ENCODE measurements around the gene TIMP2. TPM values are rescaled to one million over a fixed set of nuclear protein-coding genes. Genes with fewer than 3 reads are reported as not detected.

Gene TIMP2
- total and polyA plus RNA-seq, 2 of the 13 experiments (the other 11 are each of a cell fraction or from before 2014, with no cell fraction given): 3.8 to 8.5 TPM

GRCh38 chr17:78805301-78805700 is 119.9 kb downstream of the TIMP2 start:
- no peak overlapping the region for H3K9ac ChIP-seq (ENCODE audit: insufficient read depth, low read depth, low read length)
- no peak overlapping the region for H3K4me3 ChIP-seq (replicated peaks in 1 of 3; ENCODE audit: insufficient read depth in 1 of 3, low read depth in 2 of 3, low read length in 3 of 3)
- in situ Hi-C loops (cut with HindIII; ENCODE audit: extremely low pct_ligation_motif_present, low pct_unique_long_range_greater_than_20kb) (no loop called here), intact Hi-C loops (cut with micrococcal nuclease; ENCODE audit: unreplicated experiment) (no loop called here)
- H3K27me3 ChIP-seq (ENCODE audit: control insufficient read depth in 1 of 2, insufficient read depth in 2 of 2, low read length in 2 of 2): no peaks in the 10 kb centered on the region
- H4K20me1 ChIP-seq (ENCODE audit: insufficient read depth, low read length): no peaks in the 10 kb centered on the region
- no peak overlapping the region for H3K4me2 ChIP-seq (ENCODE audit: low read depth, low read length)
- ATAC-seq: no peak
- no peak overlapping the region for H3K27ac ChIP-seq (ENCODE audit: extremely low read length, insufficient read depth, low read length)
- no peak for TF ChIP-seq SSRP1 (CRISPR knock-in tag; IDR thresholded peaks at IDR 0.05)
- TF ChIP-seq AGO2 (optimal IDR thresholded peaks at IDR 0.05; ENCODE audit: low read depth, low read length): peak; percentile 40
- no peak for TF ChIP-seq NAIF1 (CRISPR knock-in tag; IDR thresholded peaks at IDR 0.05; ENCODE audit: borderline replicate concordance)
- no TSS peak for BruUV-seq (replicated peaks)
- no peaks in the 10 kb centered on the region for H3K79me2 ChIP-seq (ENCODE audit: insufficient read depth, low read length)
- H3K4me1 ChIP-seq (ENCODE audit: insufficient read depth, low read length): no peaks in the 10 kb centered on the region
- WGBS (ENCODE audit: low lambda C conversion rate): 95% methylated on average over 14 of the region's 14 CpGs
- H3K9me3 ChIP-seq (ENCODE audit: low read length): no peaks in the 10 kb centered on the region
- H3K36me3 ChIP-seq (replicated peaks in 1 of 2; ENCODE audit: control insufficient read depth in 1 of 2, insufficient read depth in 2 of 2, low read length in 2 of 2): peaks cover 68 to 89% of the 10 kb centered on the region in 2 experiments
- no peak for FAIRE-seq
- ChIA-PET CTCF (ENCODE audit: low intra/inter-chr PET ratio, low total read pairs) (no interaction called here), POLR2A (no interaction called here)
- H2AFZ ChIP-seq (ENCODE audit: low read length): no peak overlapping the region
- DNase-seq (ENCODE audit: low spot score): no peak

GRCh38 chr17:78804777-78805176 is 120.4 kb downstream of the TIMP2 start:
- no peak overlapping the region for H2AFZ ChIP-seq (ENCODE audit: low read length)
- no peak overlapping the region for H3K27ac ChIP-seq (ENCODE audit: extremely low read length, insufficient read depth, low read length)
- ATAC-seq (no peak), DNase-seq (ENCODE audit: low spot score) (no peak), FAIRE-seq (no peak)
- H3K9me3 ChIP-seq (ENCODE audit: low read length): no peaks in the 10 kb centered on the region
- TF ChIP-seq RNF219 (CRISPR knock-in tag; IDR thresholded peaks at IDR 0.05) (no peak), PHF20 (CRISPR knock-in tag; IDR thresholded peaks at IDR 0.05) (no peak), RBM22 (optimal IDR thresholded peaks at IDR 0.05; ENCODE audit: low read length) (peak; percentile 47), ZNF207 (IDR thresholded peaks at IDR 0.05; ENCODE audit: borderline replicate concordance) (no peak)
- CTCF ChIA-PET (ENCODE audit: low intra/inter-chr PET ratio, low total read pairs): no interaction called here
- H3K36me3 ChIP-seq (replicated peaks in 1 of 2; ENCODE audit: control insufficient read depth in 1 of 2, insufficient read depth in 2 of 2, low read length in 2 of 2): peaks cover 66 to 88% of the 10 kb centered on the region in 2 experiments
- H3K9ac ChIP-seq (ENCODE audit: insufficient read depth, low read depth, low read length): no peak overlapping the region
- no TSS peak for BruUV-seq (replicated peaks)
- H3K4me2 ChIP-seq (ENCODE audit: low read depth, low read length): no peak overlapping the region
- no peaks in the 10 kb centered on the region for H3K27me3 ChIP-seq (ENCODE audit: control insufficient read depth in 1 of 2, insufficient read depth in 2 of 2, low read length in 2 of 2)
- H4K20me1 ChIP-seq (ENCODE audit: insufficient read depth, low read length): no peaks in the 10 kb centered on the region
- intact Hi-C loops (cut with micrococcal nuclease; ENCODE audit: unreplicated experiment) (no loop called here), in situ Hi-C loops (cut with HindIII; ENCODE audit: extremely low pct_ligation_motif_present, low pct_unique_long_range_greater_than_20kb) (no loop called here)
- 98% methylated on average over 11 of the region's 11 CpGs for WGBS (ENCODE audit: low lambda C conversion rate)
- H3K4me3 ChIP-seq (replicated peaks in 1 of 3; ENCODE audit: insufficient read depth in 1 of 3, low read depth in 2 of 3, low read length in 3 of 3): no peak overlapping the region
- no peaks in the 10 kb centered on the region for H3K79me2 ChIP-seq (ENCODE audit: insufficient read depth, low read length)
- no peaks in the 10 kb centered on the region for H3K4me1 ChIP-seq (ENCODE audit: insufficient read depth, low read length)
- POLR2A ChIA-PET: no interaction called here
